ENCODE data around the gene SLC27A2. TPM values are rescaled to one million over a fixed set of nuclear protein-coding genes. Genes with fewer than 3 reads are reported as not detected.

Gene SLC27A2
- total and polyA plus RNA-seq, 2 donors from 2014 or later = 26.5 to 31.2 TPM

DNA sequence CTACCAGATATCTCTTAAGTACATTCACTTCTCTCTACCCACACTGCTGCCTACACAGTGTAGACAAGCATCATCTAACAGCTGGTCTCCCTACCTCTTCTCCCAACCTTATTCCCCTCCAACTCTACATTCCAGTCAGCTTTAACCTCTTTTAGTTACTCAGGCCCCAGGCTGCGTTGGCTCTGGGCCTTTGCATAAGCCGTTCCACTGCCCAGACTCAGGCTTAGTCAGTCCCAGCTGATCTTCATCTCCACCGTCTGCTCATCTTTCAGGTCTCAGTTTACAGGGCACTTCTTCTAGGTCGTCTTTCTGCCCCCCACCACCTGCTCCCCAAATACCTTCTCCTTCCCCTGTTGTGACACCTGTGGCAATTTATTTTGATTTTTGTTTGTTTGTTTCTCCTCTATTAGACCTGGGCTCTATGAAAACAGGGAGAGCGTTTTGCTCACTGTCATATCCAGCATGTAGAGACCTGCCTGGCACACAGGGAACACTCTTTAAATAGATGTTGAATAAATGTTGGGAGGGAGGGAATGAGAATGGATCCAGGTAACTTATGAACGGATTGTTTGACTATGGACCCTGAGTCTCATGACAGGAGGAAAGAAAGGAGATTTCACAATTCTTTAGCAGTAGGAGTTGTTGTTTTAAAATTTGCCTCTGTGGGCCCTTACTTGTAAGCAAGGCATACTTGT lies 11.1 kb downstream of the SLC27A2 start:
- intact Hi-C loops (cut with DNase I) = no loop called here
- no peaks in the 10 kb centered on the region for H3K27me3 ChIP-seq (ENCODE audit: control insufficient read depth, insufficient read depth, low read length)
- H3K4me1 ChIP-seq (ENCODE audit: control insufficient read depth in 2 of 3, insufficient read depth in 2 of 3, low read depth in 1 of 3, low read length in 3 of 3) = peaks cover 0 to 6% (median 4%) of the 10 kb centered on the region in 3 donors
- DNase-seq (no peak), FAIRE-seq (no peak)
- H3K9ac ChIP-seq (ENCODE audit: low read length in 3 of 3) = no peak overlapping the region
- no peaks in the 10 kb centered on the region for H3K9me3 ChIP-seq (ENCODE audit: control insufficient read depth in 2 of 3, insufficient read depth in 1 of 3, low read length in 3 of 3)
- no peaks in the 10 kb centered on the region for H3K36me3 ChIP-seq (ENCODE audit: control insufficient read depth in 2 of 3, insufficient read depth in 3 of 3, low read length in 3 of 3)
- no peak overlapping the region for H3K4me3 ChIP-seq (ENCODE audit: low read length in 3 of 3)
- TF ChIP-seq, protein P1, sequence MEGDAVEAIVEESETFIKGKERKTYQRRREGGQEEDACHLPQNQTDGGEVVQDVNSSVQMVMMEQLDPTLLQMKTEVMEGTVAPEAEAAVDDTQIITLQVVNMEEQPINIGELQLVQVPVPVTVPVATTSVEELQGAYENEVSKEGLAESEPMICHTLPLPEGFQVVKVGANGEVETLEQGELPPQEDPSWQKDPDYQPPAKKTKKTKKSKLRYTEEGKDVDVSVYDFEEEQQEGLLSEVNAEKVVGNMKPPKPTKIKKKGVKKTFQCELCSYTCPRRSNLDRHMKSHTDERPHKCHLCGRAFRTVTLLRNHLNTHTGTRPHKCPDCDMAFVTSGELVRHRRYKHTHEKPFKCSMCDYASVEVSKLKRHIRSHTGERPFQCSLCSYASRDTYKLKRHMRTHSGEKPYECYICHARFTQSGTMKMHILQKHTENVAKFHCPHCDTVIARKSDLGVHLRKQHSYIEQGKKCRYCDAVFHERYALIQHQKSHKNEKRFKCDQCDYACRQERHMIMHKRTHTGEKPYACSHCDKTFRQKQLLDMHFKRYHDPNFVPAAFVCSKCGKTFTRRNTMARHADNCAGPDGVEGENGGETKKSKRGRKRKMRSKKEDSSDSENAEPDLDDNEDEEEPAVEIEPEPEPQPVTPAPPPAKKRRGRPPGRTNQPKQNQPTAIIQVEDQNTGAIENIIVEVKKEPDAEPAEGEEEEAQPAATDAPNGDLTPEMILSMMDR (IDR thresholded peaks at IDR 0.05; ENCODE audit: borderline replicate concordance, extremely low read depth, insufficient read depth) = no peak
- H3K27ac ChIP-seq (ENCODE audit: low read depth in 2 of 2, low read length in 2 of 2) = peak overlapping the region; percentile 15 to 29

DNA sequence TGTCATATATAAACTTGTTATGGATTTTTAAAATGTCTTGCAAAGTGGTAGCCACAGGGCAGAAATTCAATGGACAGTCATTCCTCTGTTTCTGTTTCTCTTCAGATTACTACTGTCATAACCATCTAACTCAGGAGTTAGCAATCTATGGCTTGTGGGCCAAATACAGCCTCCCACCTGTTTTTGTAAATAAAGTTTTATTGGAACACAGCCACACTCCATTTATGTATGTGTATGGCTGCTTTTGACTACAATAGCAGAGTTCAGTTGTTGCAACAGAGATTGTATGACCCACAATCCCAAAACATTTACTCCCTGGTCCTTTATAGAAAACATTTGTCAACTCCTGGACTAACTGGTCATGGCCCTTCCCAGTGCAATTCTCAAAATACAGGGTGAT lies 20.0 kb downstream of the SLC27A2 start:
- Histone ChIP-seq H3K27ac (ENCODE audit: low read depth in 2 of 2, low read length in 2 of 2) (no peak overlapping the region), H3K9ac (ENCODE audit: low read length in 3 of 3) (no peak overlapping the region), H3K36me3 (ENCODE audit: control insufficient read depth in 2 of 3, insufficient read depth in 3 of 3, low read length in 3 of 3) (peaks cover 0 to 3% (median 3%) of the 10 kb centered on the region in 3 donors), H3K9me3 (ENCODE audit: control insufficient read depth in 2 of 3, insufficient read depth in 1 of 3, low read length in 3 of 3) (no peaks in the 10 kb centered on the region), H3K4me1 (ENCODE audit: control insufficient read depth in 2 of 3, insufficient read depth in 2 of 3, low read depth in 1 of 3, low read length in 3 of 3) (no peaks in the 10 kb centered on the region), H3K27me3 (ENCODE audit: control insufficient read depth, insufficient read depth, low read length) (no peaks in the 10 kb centered on the region), H3K4me3 (ENCODE audit: low read length in 3 of 3) (no peak overlapping the region)
- DNase-seq (no peak), FAIRE-seq (no peak)
- intact Hi-C loops (cut with DNase I) = no loop called here
- TF ChIP-seq, protein P1 (IDR thresholded peaks at IDR 0.05; ENCODE audit: borderline replicate concordance, extremely low read depth, insufficient read depth) = no peak

DNA sequence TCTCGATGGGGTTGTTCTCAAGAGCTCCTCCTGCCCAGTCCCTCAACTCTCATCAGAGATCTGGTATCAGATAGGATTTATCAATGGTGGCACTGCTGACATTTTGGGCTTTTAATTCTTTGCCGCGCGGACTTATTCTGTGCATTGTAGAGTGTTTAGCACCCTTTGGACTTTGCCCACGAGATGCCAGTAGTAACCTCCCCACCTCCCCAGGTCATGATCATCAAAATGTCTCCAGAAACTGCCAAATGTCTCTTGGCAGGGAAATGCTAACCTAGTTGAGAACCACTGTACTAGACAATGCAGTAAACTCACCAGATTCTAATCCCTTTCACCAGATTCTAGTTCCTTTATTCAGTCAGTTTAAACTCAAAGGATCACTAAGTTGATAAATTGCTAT lies 24.0 kb downstream of the SLC27A2 start:
- Histone ChIP-seq H3K36me3 (ENCODE audit: control insufficient read depth in 2 of 3, insufficient read depth in 3 of 3, low read length in 3 of 3) (peaks cover 0 to 19% (median 3%) of the 10 kb centered on the region in 3 donors), H3K4me3 (ENCODE audit: low read length in 3 of 3) (no peak overlapping the region), H3K9ac (ENCODE audit: low read length in 3 of 3) (no peak overlapping the region), H3K27me3 (ENCODE audit: control insufficient read depth, insufficient read depth, low read length) (no peaks in the 10 kb centered on the region), H3K4me1 (ENCODE audit: control insufficient read depth in 2 of 3, insufficient read depth in 2 of 3, low read depth in 1 of 3, low read length in 3 of 3) (no peaks in the 10 kb centered on the region), H3K27ac (ENCODE audit: low read depth in 2 of 2, low read length in 2 of 2) (no peak overlapping the region), H3K9me3 (ENCODE audit: control insufficient read depth in 2 of 3, insufficient read depth in 1 of 3, low read length in 3 of 3) (no peaks in the 10 kb centered on the region)
- DNase-seq = no peak
- TF ChIP-seq, protein P1 (IDR thresholded peaks at IDR 0.05; ENCODE audit: borderline replicate concordance, extremely low read depth, insufficient read depth) = no peak
- no peak for FAIRE-seq
- intact Hi-C loops (cut with DNase I) = no loop called here
